ENCODE measurements around the gene PPARD.

The PPARD gene

DNA sequence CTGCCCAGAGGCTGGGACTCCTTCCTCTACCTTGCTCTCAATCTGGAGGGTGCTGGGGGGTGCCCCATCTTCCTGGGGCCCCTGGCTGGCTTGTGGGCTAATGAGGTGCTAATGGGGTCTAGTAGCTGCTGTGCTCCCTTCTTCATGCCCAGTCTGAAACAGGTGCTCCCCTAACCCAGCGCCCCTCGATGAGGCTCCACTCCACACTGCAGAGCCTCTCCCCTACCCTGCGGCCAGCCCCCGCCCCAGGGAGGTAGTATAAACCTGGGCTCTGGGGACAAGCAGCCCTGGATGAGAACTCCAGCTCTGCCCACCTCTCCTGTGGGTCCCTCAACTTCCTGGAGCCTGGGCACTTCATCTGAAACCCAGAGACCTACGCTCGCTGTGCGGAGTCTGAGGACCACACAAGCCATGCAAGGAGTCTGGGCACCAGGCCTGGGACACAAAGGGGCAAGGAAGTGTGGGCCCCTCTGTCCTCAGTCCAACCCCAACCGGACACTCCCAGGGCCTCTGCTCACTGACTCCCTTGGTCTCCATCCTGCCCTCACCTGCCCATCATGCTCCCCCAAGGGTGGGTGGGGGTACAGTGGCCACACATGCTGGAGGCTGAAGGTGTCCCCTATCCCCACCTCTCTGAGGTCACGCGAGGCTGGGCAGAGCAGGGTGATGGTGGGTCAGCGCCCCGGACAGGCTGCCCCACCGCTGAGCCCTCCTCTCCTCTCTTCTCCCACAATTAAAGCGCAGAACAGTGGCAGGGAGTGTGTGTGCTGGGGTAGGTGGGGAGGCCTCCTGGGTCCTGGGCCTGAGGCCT, 132.0 kb downstream of the PPARD start:
- no peak for DNase-seq

DNA sequence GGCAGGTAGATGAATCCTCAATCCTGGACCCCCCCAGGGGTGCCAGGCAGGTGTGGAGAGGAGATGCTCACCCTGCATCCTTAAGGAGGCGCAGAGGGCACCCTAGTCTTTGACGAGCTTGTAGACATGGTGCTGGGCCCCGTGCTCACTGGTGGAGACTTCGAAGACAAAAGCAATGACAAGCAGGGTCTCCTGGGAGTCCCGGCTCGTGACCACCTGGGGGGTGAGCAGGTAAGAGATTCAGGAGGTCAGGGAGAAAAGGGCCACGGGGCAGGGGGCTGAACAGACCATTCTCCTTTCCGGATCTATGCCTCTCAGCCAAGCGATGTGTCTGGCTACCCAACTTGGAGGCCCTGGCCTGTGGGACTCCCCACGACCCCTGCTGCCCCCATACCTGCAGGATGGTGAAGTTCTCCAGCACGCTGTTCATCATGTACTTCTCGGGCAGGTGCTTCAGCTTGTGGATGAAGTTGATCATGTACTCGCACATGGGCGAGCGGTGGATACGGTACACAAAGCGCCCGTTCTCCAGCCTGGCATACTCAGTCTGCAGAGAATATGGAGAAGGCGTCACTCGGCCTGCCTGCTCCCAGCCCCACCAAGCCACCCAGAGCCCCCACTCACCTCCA, 132.7 kb downstream of the PPARD start:
- no peak for DNase-seq

DNA sequence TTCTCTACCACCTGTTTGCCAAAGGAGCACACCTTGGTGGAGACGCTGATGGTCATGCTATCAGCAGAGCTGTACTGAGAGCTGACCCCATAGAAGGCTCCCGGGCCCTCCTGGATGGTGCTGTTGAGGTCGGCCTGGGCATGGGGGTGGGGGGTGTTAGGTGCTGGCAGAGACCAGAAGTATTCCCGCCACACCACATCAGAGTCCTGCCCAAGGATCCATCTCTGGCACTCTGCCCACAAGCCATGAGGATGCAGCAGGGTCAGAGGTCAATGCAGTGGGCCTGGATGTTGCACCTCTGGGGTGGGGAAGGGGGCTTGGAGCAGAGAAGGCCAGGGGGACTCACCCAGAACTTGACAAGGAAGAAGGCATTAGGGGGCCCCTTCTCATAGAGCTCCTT, 133.2 kb downstream of the PPARD start:
- DNase-seq = no peak

DNA sequence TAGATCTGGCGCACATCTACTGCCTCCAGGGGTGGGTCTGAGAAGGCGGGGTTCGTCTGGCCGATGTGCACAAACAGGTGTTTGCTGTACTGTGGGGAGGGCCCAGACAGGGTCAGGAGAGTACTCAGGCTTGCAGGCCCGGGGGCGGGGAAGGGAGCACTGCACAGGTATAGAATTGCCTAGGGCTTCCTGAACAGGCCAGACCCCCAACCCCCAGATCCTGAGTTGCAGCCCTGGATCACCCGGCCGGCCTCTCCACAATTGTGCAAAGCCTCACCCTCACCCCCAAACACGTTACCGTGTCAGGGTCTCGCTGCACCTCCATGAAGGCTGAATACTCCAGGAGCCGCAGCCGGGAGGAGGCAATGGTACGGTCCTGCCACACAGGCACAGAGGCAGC, 133.6 kb downstream of the PPARD start:
- no peak for DNase-seq

DNA sequence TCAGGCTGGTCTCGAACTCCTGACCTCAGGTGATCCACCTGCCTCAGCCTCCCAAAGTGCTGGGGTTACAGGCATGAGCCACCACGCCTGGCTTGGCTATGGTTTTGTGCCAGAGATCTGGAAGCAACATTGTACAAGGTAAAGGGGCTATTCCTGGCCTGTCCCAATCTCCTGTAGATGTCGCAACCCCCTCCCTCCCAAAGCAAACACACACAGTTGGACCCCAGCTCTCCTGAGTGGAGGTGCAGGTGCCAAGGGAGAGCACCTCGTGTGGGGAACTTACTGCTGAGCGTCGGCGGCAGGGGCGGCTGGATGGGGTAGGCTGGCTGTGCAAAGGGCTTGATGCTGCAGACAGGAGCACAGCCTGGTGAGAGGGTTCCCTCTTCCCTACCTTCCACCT, 134.7 kb downstream of the PPARD start:
- peak; percentile 72 for DNase-seq

Data from DMS79 (cell line).